CD4-positive, alpha-beta T cell (primary cell): ENCODE data around the gene MACROD2. TPM values are rescaled to one million over a fixed set of nuclear protein-coding genes. Genes with fewer than 3 reads are reported as not detected.

ENCODE experiments used
- ATAC-seq: fragments of 200-7000 bp; cut with Tn5 transposase; one replicate; pipeline ENCODE4 v1.10.0; 2022; ENCODE audit warnings: mild to moderate bottlenecking; ENCODE audit not compliant: poor library complexity
- CTCF ChIA-PET: fragments of 350-600 bp; sonication (Branson Sonifier 250); formaldehyde crosslinking; loops from one replicate; lab custom pipeline; 2021; ENCODE audit warnings: antibody characterized with exemption, inconsistent platforms; lab: Charles Lee
- POLR2A ChIA-PET: fragments of 350-600 bp; sonication (Branson Sonifier 250); formaldehyde crosslinking; loops from one replicate; lab custom pipeline; 2021; ENCODE audit warnings: antibody characterized with exemption, inconsistent platforms; lab: Charles Lee
- DNase-seq, 14 experiments: peaks; one replicate each; pipeline ENCODE4 v3.0.0-alpha.2; 2013 to 2020; ENCODE audit warnings: mixed read lengths in 2 of 14
- H3K27ac ChIP-seq, 2 donors: one replicate each; pipeline versions ENCODE4 v1.5.1 to v1.7.0; 2013; ENCODE audit warnings: low read length in 2 of 2, low read depth in 1 of 2, mild to moderate bottlenecking in 1 of 2
- H3K27me3 ChIP-seq, 2 experiments: 1 replicate in 1 of 2; 2 replicates in 1 of 2; pipeline versions ENCODE4 v1.6.1 to v1.7.0; 2013; ENCODE audit warnings: low read length in 2 of 2, control low read depth in 1 of 2, mild to moderate bottlenecking in 1 of 2, moderate library complexity in 1 of 2; ENCODE audit not compliant: insufficient read depth in 2 of 2, control insufficient read depth in 1 of 2
- H3K36me3 ChIP-seq: one replicate; pipeline ENCODE4 v1.6.1; 2013; ENCODE audit warnings: low read length, control low read depth; ENCODE audit not compliant: insufficient read depth
- H3K4me1 ChIP-seq: one replicate; pipeline ENCODE4 v1.6.1; 2013; ENCODE audit warnings: low read length, control low read depth; ENCODE audit not compliant: insufficient read depth
- H3K4me3 ChIP-seq: one replicate; pipeline ENCODE4 v1.5.1; 2013; ENCODE audit warnings: mild to moderate bottlenecking, low read length, moderate library complexity
- H3K9me3 ChIP-seq, 2 experiments: 1 replicate in 1 of 2; 2 replicates in 1 of 2; pipeline versions ENCODE4 v1.6.1 to v1.7.0; 2013; ENCODE audit warnings: low read length in 2 of 2, mild to moderate bottlenecking in 2 of 2, control low read depth in 1 of 2, moderate library complexity in 1 of 2; ENCODE audit not compliant: control insufficient read depth in 1 of 2, insufficient read depth in 1 of 2
- H3K27ac Mint-ChIP-seq: one replicate; pipeline ENCODE4 v1.8.0; 2020; ENCODE audit warnings: mixed read lengths
- H3K27me3 Mint-ChIP-seq: one replicate; pipeline ENCODE4 v1.8.0; 2021; ENCODE audit warnings: mixed read lengths
- H3K36me3 Mint-ChIP-seq: one replicate; pipeline ENCODE4 v1.8.0; 2021; ENCODE audit warnings: low read depth, mixed read lengths
- H3K4me1 Mint-ChIP-seq: one replicate; pipeline ENCODE4 v1.8.0; 2021; ENCODE audit warnings: low read depth, mixed read lengths
- H3K4me3 Mint-ChIP-seq: one replicate; pipeline ENCODE4 v1.8.0; 2020; ENCODE audit warnings: mild to moderate bottlenecking, mixed read lengths
- H3K9me3 Mint-ChIP-seq: one replicate; pipeline ENCODE4 v1.8.0; 2020; ENCODE audit warnings: mixed read lengths
- intact Hi-C, 2 experiments: fragments of 100-400 bp; cut with DNase I in 1 of 2; cut with micrococcal nuclease in 1 of 2; formaldehyde crosslinking; loops; one replicate each; pipeline versions ENCODE4 v1.15.1 to v1.9.0; 2023 to 2025; cut with DNase I, micrococcal nuclease
- total RNA-seq, 174 experiments: library from RNA in 2 of 174; stranded (reverse) in 2 of 174; gene quantifications; one replicate each; pipeline ENCODE4 v1.2.3 and lab custom pipeline; 2021 to 2026
- TF ChIP-seq, protein P1 (sequence below): fragments of 200-600 bp; IDR thresholded peaks from one replicate; pipeline ENCODE4 v1.8.0; 2022; ENCODE audit warnings: antibody characterized with exemption, mild to moderate bottlenecking

Gene MACROD2
- total RNA-seq, 2 experiments from 2014 or later: not detected

DNA sequence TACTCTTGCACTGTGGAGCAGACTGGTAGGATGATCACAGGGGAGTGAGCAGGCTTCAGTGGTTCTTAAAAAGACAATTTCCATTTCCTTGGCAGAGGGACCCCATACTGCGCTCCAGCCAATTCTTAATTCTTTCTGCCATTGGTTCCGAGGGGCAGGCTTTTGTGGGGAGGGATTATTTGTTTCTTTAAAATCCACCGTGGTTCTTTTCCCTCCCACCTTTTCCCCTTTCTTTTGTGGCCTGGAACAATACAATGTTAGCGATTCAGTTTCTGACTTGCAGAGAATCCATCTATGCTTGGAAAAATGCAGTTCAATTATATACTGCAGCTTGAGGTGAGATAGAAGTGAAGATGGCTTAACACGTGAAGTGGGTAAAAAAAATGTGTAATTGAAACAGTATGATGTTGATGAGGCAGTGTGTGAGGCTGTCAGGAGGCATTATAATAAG lies 721.1 kb downstream of the MACROD2 start:
- peaks cover 5% of the 10 kb centered on the region for H3K9me3 Mint-ChIP-seq
- no peaks in the 10 kb centered on the region for H3K36me3 Mint-ChIP-seq

DNA sequence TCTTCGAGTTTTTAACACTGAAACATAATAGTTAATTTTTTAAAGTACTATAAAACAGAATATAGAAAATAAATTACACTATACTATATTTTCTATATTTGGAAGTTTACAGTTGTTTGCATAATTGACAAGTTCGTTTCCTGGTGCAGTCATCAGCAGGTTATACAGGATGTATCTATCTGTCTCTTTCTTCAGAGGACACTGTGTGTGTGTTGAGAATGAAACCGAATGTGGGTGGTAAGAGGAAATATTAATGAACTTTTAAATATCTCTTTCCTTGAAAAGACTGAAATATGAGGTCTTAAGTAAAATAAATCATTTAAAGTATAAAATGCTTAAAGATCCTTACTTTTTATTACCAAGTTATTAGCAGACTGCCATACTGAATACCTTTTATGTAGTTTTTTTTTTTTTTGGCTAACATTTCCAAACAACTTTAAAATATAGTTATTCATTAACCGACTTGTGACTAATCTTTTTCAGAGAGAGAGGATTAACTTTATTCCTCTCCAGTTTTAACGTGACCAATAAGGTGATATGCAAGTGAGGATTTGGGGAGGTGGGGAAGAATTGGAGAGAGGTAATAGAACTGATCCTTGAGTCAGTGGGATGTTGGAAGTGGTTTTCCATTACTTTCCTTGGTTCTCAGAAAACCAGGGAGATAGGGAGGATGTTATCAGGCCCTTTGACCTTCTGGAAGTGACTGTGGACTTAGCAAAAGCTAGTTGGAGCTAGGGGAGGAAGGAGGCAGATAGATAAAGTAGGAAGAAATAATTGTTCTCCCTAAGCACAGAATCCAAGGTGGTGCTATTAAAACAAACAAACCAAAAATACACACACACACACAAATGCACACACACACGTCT lies 722.1 kb downstream of the MACROD2 start:
- TF ChIP-seq, protein P1, sequence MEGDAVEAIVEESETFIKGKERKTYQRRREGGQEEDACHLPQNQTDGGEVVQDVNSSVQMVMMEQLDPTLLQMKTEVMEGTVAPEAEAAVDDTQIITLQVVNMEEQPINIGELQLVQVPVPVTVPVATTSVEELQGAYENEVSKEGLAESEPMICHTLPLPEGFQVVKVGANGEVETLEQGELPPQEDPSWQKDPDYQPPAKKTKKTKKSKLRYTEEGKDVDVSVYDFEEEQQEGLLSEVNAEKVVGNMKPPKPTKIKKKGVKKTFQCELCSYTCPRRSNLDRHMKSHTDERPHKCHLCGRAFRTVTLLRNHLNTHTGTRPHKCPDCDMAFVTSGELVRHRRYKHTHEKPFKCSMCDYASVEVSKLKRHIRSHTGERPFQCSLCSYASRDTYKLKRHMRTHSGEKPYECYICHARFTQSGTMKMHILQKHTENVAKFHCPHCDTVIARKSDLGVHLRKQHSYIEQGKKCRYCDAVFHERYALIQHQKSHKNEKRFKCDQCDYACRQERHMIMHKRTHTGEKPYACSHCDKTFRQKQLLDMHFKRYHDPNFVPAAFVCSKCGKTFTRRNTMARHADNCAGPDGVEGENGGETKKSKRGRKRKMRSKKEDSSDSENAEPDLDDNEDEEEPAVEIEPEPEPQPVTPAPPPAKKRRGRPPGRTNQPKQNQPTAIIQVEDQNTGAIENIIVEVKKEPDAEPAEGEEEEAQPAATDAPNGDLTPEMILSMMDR: no peak
- Histone ChIP-seq H3K27ac (no peak overlapping the region), H3K9me3 (peaks cover 0 to 14% of the 10 kb centered on the region in 2 experiments), H3K36me3 (no peaks in the 10 kb centered on the region), H3K4me3 (no peak overlapping the region), H3K27me3 (no peaks in the 10 kb centered on the region), H3K4me1 (no peaks in the 10 kb centered on the region)
- no peak overlapping the region for H3K27ac Mint-ChIP-seq
- ChIA-PET POLR2A (no interaction called here), CTCF (interaction anchor here (0.6 kb wide), 1 partner anchor 9 kb away, joined by 3 read pairs; no protein-coding TSS in a partner anchor)
- intact Hi-C loops: no loop called here
- no peaks in the 10 kb centered on the region for H3K27me3 Mint-ChIP-seq
- peaks cover 5% of the 10 kb centered on the region for H3K9me3 Mint-ChIP-seq
- no peaks in the 10 kb centered on the region for H3K4me1 Mint-ChIP-seq
- no peak for ATAC-seq
- H3K36me3 Mint-ChIP-seq: no peaks in the 10 kb centered on the region
- no peak for DNase-seq
- no peak overlapping the region for H3K4me3 Mint-ChIP-seq

More for the DNA sequence above, 721.1 kb downstream of the MACROD2 start:
- POLR2A ChIA-PET: no interaction called here
- no peak overlapping the region for H3K27ac Mint-ChIP-seq
- H3K27me3 Mint-ChIP-seq: no peaks in the 10 kb centered on the region
- H3K4me1 Mint-ChIP-seq: no peaks in the 10 kb centered on the region
- DNase-seq (no peak), ATAC-seq (no peak)
- TF ChIP-seq, protein P1: no peak
- H3K4me1 ChIP-seq: no peaks in the 10 kb centered on the region
- no peak overlapping the region for H3K4me3 ChIP-seq
- CTCF ChIA-PET: no interaction called here
- H3K27me3 ChIP-seq: no peaks in the 10 kb centered on the region
- no peak overlapping the region for H3K4me3 Mint-ChIP-seq
- no peak overlapping the region for H3K27ac ChIP-seq
- H3K36me3 ChIP-seq: no peaks in the 10 kb centered on the region
- peaks cover 0 to 14% of the 10 kb centered on the region in 2 experiments for H3K9me3 ChIP-seq
- intact Hi-C loops: no loop called here

DNA sequence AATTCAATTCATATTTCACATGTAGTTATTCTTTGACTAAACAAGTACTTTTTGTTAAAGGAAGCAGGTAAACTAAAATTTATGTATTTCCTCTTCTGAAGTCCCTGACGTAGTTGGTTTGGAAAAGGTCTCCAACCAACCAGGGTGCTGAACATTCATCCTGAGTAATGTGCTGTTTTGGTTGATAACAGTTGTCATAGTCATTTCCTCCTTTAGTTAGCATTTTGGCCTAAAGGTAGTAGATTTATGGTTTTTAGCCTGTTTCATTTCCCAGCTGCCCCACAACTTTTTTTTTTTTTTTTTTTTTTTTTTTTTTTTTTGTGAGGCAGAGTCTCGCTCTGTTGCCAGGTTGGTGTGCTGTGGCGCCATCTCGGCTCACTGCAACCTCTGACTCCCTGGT lies 724.9 kb downstream of the MACROD2 start:
- H3K9me3 ChIP-seq: peaks cover 0 to 11% of the 10 kb centered on the region in 2 experiments
- H3K27ac Mint-ChIP-seq: no peak overlapping the region
- H3K27ac ChIP-seq: no peak overlapping the region
- ChIA-PET POLR2A (no interaction called here), CTCF (no interaction called here)
- H3K4me1 ChIP-seq: no peaks in the 10 kb centered on the region
- H3K36me3 Mint-ChIP-seq: no peaks in the 10 kb centered on the region
- peaks cover 2% of the 10 kb centered on the region for H3K9me3 Mint-ChIP-seq
- no peak for ATAC-seq
- TF ChIP-seq, protein P1: no peak
- no peak for DNase-seq
- H3K27me3 Mint-ChIP-seq: no peaks in the 10 kb centered on the region
- no peaks in the 10 kb centered on the region for H3K4me1 Mint-ChIP-seq
- no peaks in the 10 kb centered on the region for H3K27me3 ChIP-seq
- intact Hi-C loops: no loop called here
- no peaks in the 10 kb centered on the region for H3K36me3 ChIP-seq
- no peak overlapping the region for H3K4me3 ChIP-seq
- no peak overlapping the region for H3K4me3 Mint-ChIP-seq
